HT1080 (cell line): ENCODE measurements around the gene EFNA1. TPM values are rescaled to one million over a fixed set of nuclear protein-coding genes. Genes with fewer than 3 reads are reported as not detected.
"Not testable (repeated sequence)": the region's sequence is repeated elsewhere in the genome, so short reads cannot be mapped to it uniquely, and the experiment has no call there.

Experiments used
- DNase-seq: peaks from one replicate; pipeline ENCODE4 v3.0.0-alpha.2; 2015; ENCODE audit warnings: low read depth
- total RNA-seq: library from RNA; depleted of rRNA; stranded (reverse); fragments of >200 nt; shearing (Covaris generic); gene quantifications from 2 replicates; pipeline ENCODE4 v1.2.3, GENCODE V29; 2014

The EFNA1 gene
- total RNA-seq, 1 experiment from 2014 or later = 1.4 TPM

GRCh38 chr1:155141749-155142148, 14.1 kb downstream of the EFNA1 start:
- no peak for DNase-seq

DNA sequence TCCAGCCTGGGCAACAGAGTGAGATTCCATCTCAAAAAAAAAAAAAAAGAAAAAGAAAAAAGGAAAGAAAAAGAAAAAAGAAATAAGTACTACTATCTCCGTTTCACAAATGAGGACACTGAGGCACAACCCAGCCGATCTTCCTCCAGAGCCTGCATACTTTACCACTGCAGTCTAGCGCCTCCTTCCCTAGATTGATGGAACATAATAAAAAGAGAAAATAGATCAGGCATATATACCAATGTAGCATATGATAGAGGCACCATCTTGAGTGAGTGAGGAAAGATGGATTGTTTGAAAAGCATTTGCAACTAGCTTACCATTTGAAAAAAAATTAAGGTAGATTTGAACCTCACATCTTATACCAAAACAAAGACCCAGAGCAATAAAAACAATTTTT, 17.8 kb downstream of the EFNA1 start:
- DNase-seq = no peak

- DNase-seq = not testable (repeated sequence)
Observed at GRCh38 chr1:155155996-155156643, 28.4 kb downstream of the EFNA1 start.

DNA sequence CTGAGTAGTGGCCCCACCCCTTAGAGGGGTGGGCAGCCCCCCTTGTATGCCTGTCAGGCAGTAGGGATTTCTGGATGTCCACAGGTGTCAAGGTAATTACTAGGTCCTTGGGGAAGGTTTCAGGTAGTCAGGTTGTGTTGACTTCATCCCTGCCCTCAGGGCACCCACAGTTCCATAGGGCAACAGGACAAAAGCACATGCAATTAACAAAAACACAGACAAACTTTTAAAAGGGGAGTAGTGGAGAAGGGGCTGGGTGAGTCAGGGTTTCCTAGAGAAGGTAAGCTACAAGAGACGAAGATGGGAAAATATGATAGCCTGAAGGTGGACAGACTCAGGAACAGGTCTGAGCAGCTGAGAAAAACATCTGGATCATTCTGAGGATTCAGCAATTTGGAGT, 31.3 kb downstream of the EFNA1 start:
- no peak for DNase-seq

- no peak for DNase-seq
Observed at GRCh38 chr1:155160128-155160527, 32.5 kb downstream of the EFNA1 start.

GRCh38 chr1:155162631-155163030, 35.0 kb downstream of the EFNA1 start:
- not testable (repeated sequence) for DNase-seq

GRCh38 chr1:155163785-155164184, 36.1 kb downstream of the EFNA1 start:
- not testable (repeated sequence) for DNase-seq

DNA sequence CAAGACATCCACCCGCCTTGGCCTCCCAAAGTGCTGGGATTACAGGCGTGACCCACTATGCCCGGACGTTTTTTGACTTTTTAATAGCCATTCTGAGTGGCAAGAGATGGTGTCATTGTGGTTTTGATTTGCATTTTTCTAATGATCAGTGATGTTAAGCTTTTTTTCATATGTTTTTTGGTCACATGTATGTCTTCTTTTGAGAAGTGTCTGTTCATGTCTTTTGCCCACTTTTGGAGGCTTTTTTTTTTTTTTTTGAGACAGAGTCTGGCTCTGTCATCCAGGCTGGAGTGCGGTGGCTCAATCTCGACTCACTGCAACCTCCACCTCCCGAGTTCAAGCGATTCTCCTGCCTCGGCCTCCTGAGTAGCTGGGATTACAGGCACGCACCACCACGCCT, 36.9 kb downstream of the EFNA1 start:
- not testable (repeated sequence) for DNase-seq

- DNase-seq = no peak
Observed at GRCh38 chr1:155166051-155166470, 38.4 kb downstream of the EFNA1 start.

DNA sequence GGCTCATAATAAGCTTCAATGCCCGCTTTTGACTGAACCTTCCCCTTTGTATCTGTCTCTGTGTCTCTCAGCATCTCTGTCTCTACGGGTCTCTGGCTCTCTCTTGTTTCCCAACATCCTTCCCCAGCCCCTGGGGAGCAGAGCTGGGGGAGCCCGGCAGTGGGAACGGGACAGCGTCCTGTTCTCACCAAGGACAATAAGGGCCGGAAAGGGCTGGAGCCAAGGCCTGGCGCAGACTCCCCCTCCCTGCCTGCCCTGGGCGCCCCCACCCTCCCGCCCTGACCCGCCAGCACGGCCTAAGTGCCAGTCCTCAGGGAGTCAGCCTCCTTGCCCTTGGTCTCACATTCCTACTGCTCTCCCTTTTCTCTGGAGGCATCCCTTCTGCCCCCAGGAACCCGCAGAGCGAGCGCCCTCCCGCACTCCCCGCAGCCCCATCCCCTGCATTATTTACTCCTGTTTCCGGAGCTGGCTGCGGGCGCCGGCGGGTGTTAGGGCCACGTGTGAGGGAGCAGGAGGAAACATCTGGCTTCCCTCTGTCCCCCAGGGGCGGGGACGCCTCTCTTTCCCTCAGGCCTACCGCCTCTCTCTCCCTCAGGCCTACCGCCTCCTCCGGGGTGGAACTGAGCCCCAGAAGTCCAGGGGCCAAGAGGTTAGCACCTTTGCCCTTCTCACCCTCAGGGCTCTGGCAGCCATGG, 38.9 kb downstream of the EFNA1 start:
- DNase-seq = no peak

- DNase-seq = peak; percentile 79
Observed at GRCh38 chr1:155167166-155168104, 39.8 kb downstream of the EFNA1 start.

DNA sequence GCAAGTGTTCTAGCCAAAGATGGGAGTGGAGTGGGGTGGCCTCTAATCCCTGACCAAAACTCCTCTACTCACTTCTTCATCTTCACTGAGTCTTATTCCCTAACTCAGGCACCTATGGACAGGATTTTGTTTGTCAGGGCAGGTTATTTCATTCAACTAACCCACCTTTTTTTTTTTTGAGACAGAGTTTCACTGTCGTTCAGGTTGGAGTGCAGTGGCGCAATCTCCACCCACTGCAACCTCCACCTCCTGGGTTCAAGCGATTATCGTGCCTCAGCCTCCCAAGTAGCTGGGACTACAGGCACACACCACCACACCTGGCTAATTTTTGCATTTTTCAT, 40.4 kb downstream of the EFNA1 start:
- DNase-seq = not testable (repeated sequence)

- no peak for DNase-seq
Observed at GRCh38 chr1:155168456-155169210, 41.0 kb downstream of the EFNA1 start.

DNA sequence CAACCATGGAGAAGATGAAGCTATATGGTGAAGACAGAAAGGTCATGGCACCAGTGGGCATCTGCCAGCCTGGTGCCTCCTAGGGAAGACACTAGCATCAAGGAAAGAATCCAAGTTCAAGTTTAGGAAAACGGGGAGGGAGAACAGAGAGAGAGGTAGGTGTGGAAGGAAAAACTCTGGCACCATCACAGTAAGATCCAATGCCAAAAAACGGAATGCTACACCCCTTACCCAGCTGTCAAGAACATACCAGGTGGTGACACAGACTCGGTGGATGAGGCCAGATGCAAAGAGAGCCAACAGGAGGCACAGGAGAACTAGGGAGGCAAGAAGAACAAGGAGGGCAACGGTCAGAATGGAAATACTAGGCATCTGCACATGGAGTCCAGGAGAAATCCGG, 41.9 kb downstream of the EFNA1 start:
- DNase-seq = no peak

DNA sequence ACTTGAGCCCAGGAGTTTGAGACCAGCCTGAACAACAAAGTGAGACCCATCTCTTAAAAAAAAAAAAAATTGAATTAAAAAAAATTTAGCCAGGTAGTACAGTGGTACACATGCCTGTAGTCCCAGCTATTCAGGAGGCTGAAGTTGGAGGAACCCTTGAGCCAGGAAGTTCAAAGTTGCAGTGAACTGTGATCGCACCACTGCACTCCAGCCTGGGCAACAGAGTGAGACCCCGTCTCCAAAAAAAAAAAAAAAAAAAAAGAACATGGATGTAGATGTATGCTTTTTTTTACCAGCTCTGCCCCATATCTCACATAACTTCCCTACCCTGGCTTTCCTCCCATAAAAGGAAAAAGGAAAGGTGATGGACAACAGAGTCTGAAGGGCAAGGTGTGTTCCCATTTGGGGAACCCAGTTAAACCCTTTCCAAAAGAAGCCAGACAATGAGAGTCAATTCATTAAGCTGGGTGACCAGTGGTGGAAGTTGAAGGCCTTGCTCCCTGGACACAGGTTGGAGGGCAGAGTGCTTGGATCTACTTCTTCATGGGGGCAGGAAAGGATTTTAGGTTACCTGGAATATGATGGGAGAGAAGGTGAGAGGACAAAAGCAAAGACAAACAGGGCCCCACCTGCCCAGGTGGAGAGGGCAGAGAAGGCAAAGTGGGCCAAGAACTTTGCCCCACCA, 42.6 kb downstream of the EFNA1 start:
- no peak for DNase-seq

GRCh38 chr1:155170806-155171205, 43.1 kb downstream of the EFNA1 start:
- DNase-seq = no peak

DNA sequence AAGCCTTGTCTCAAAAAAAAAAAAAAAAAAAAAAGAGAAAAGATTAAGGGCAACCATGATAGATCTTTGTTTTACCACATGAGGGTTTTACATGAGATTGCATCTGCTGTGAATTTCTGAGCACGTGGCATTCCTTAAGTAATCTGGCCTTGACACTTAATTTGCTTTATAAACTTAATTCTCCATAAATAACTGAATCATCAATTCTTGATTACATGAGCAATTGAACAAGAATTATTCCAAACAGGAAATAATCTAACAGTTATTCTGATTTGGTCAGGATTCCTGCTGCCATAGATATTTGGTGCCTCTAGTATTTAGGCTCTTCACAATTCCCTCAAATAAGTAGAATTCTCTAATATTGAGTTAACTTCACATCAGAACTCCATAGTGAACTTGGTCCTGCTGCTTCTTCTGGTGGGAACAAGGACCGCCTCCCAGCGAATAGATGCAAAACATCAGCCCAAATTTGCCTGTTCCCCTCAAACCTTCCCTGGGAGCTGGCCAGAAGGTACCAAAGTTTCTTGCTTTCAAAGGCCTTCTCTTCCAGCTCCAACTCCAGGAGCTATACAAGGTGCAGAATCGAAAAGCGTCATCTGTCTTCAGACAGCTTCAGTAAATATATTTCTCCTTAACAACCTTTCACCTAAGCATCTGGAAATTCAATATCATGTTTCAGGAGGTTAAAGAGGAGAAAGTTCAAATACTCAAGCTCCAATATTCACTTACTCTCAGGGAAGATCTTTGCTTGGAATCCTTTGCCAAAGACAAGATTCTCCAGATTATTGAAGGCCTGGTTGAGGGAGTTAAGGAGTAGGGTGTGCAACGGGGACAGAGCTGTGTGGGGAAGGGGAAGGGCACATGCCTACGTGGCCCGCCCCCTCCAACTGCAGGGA, 44.4 kb downstream of the EFNA1 start:
- DNase-seq = no peak

DNA sequence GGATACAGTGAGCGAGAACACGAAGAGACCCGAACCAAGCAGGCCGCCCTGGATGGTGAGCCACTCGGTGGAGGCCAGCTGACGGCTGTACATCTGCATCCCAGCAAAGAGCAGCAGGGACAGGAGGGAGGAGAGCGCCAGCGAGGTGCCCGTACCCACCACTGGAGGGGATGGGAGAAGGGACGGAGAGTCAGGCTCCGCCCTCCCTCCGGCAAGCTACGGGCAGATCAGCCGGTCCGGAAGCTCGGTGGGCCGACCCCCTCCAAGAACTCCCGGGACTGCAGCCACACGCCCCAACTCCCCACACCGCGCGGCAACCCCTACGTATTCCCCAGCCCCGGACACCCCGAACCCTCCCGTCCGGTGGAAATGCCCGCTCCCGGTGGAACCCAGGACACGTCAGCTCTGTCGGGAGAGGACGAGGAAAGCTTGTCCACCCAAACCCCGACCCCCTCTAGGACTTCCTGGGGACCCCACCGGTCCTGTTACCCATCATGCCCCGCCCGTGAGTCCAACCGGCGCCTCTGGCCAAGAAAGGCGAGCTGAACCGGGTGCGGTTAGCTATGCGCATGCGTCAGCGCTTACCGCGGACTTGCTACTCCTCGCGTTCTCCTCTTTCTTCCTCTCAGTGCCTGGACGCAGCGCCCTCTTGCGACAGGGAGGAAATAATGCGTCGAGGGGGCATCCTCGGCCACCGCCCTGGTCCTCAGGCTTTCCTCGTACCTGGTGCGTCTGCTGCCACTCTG, 45.2 kb downstream of the EFNA1 start, which contains the start of gene KRTCAP2:
Gene KRTCAP2 (minus strand): TSS at position 573 of the 746 bp plus-strand sequence. CDS start 80 bp downstream, at position 493.
- DNase-seq = peak; percentile 92
